GM19023 (cell line): Measurements from ENCODE around the gene DDR1.
"Not testable (repeated sequence)": the region's sequence is repeated elsewhere in the genome, so short reads cannot be mapped to it uniquely, and the experiment has no call there.

Experiments used
- ATAC-seq: cut with Tn5 transposase; IDR thresholded peaks from one replicate; pipeline ENCODE4 v1.9.1; 2021; ENCODE audit warnings: mild to moderate bottlenecking, moderate library complexity; ENCODE audit not compliant: unreplicated experiment

DDR1 gene

GRCh38 chr6:30914076-30914853, 29.9 kb downstream of the DDR1 start, which contains the start of gene VARS2:
TSS of gene VARS2 (plus strand) at chr6:30914238. CDS start at chr6:30914837, 599 bp downstream.
- peak; percentile 85 for ATAC-seq

- no peak for ATAC-seq
These were observed 30.7 kb downstream of the DDR1 start for GRCh38 chr6:30914854-30915590.

- no peak for ATAC-seq
These were observed 31.2 kb downstream of the DDR1 start for GRCh38 chr6:30915591-30915946.

- ATAC-seq = no peak
These were observed 32.7 kb downstream of the DDR1 start for GRCh38 chr6:30917041-30917440.

GRCh38 chr6:30917487-30917886, 33.2 kb downstream of the DDR1 start:
- no peak for ATAC-seq

GRCh38 chr6:30918670-30919069, 34.4 kb downstream of the DDR1 start:
- no peak for ATAC-seq

- ATAC-seq = no peak
These were observed 38.1 kb downstream of the DDR1 start for GRCh38 chr6:30922447-30922852.

GRCh38 chr6:30924040-30924627, 39.8 kb downstream of the DDR1 start:
- not testable (repeated sequence) for ATAC-seq

- ATAC-seq = no peak
These were observed 42.3 kb downstream of the DDR1 start for GRCh38 chr6:30926644-30927043.

GRCh38 chr6:30927080-30927479, 42.8 kb downstream of the DDR1 start:
- not testable (repeated sequence) for ATAC-seq

- no peak for ATAC-seq
These were observed 44.4 kb downstream of the DDR1 start for GRCh38 chr6:30928677-30929076.

GRCh38 chr6:30930506-30930905, 46.2 kb downstream of the DDR1 start:
- ATAC-seq = no peak

GRCh38 chr6:30931272-30931671, 47.0 kb downstream of the DDR1 start:
- ATAC-seq = no peak

- no peak for ATAC-seq
These were observed 47.8 kb downstream of the DDR1 start, which contains the start of gene SFTA2 for GRCh38 chr6:30931969-30932645. TSS of gene SFTA2 (minus strand) at chr6:30932170. CDS start at chr6:30932096, 74 bp downstream.

GRCh38 chr6:30932665-30933365, 48.5 kb downstream of the DDR1 start:
- ATAC-seq = no peak

- ATAC-seq = no peak
These were observed 50.7 kb downstream of the DDR1 start for GRCh38 chr6:30935018-30935417.

- no peak for ATAC-seq
These were observed 52.9 kb downstream of the DDR1 start for GRCh38 chr6:30937265-30937664.

GRCh38 chr6:30938730-30939129, 54.4 kb downstream of the DDR1 start:
- no peak for ATAC-seq

GRCh38 chr6:30939473-30939872, 55.2 kb downstream of the DDR1 start:
- ATAC-seq = no peak

- no peak for ATAC-seq
These were observed 56.2 kb downstream of the DDR1 start, which contains the start of gene MUCL3 for GRCh38 chr6:30940361-30940986. TSS of gene MUCL3 (plus strand) at chr6:30940973. CDS start at chr6:30941000, 27 bp downstream.
